ENCODE results near the gene ACVR1B.

ACVR1B gene

GRCh38 chr12:52005218-52005902, 53.9 kb downstream of the ACVR1B start:
- DNase-seq (ENCODE audit: low spot score): no peak
- in situ Hi-C loops (cut with MboI; ENCODE audit: low pct_unique_long_range_greater_than_20kb, low sequenced_read_pairs, unreplicated experiment): no loop called here
- TF ChIP-seq CTCF (IDR thresholded peaks at IDR 0.05; ENCODE audit: extremely low read depth, insufficient read depth, missing control alignments): no peak

DNA sequence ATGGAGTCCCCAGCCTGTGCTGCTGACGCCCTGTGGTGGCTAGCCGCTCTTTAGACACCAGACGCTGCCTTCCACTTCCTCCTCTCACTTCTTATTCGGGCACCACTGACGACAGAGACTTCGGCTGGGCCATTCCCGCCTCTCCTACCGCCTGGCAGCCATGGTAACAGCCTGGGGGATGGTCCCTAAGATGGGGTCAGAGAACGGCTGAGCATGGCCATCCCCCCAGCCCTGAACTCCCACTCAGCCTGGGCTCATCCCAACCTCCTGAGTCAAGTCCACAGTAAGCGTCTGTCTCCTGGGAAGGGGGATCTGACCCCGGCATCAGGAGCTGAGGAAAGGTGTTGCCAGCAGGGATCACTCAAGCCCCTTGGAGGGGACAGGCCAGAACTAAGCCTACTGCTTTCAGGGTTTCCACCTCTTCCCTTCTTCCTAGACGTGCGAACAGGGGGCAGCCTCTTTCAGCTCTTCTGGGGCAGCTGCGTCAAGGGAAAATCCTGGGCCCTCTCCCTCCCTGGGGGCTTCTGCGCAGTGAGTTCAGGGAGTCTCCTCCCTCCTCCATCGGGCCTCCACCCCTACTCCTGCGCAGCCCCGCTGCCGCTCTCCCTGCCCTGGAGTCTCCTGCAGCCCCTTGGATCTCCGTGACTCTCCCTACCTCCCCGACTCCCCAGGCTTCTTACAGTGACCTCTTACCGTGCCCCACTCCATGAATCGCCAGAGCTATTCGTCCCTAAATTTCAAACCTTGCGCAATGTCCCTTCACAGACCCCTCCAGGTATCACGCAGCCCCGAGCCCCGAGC, 54.6 kb downstream of the ACVR1B start:
- in situ Hi-C loops (cut with MboI; ENCODE audit: low pct_unique_long_range_greater_than_20kb, low sequenced_read_pairs, unreplicated experiment): no loop called here
- no peak for TF ChIP-seq CTCF (IDR thresholded peaks at IDR 0.05; ENCODE audit: extremely low read depth, insufficient read depth, missing control alignments)
- DNase-seq (ENCODE audit: low spot score): peak; percentile 86

- in situ Hi-C loops (cut with MboI; ENCODE audit: low pct_unique_long_range_greater_than_20kb, low sequenced_read_pairs, unreplicated experiment): no loop called here
- DNase-seq (ENCODE audit: low spot score): peak; percentile 87
- TF ChIP-seq CTCF (IDR thresholded peaks at IDR 0.05; ENCODE audit: extremely low read depth, insufficient read depth, missing control alignments): no peak
Measured at GRCh38 chr12:52006726-52007157, 55.2 kb downstream of the ACVR1B start, which contains the start of gene TAMALIN. Gene TAMALIN, plus strand, starts transcription at chr12:52006946. Its CDS starts 74 bp downstream, at chr12:52007020.

- no peak for TF ChIP-seq CTCF (IDR thresholded peaks at IDR 0.05; ENCODE audit: extremely low read depth, insufficient read depth, missing control alignments)
- in situ Hi-C loops (cut with MboI; ENCODE audit: low pct_unique_long_range_greater_than_20kb, low sequenced_read_pairs, unreplicated experiment): no loop called here
Measured at GRCh38 chr12:52007158-52007921, 55.8 kb downstream of the ACVR1B start.

DNA sequence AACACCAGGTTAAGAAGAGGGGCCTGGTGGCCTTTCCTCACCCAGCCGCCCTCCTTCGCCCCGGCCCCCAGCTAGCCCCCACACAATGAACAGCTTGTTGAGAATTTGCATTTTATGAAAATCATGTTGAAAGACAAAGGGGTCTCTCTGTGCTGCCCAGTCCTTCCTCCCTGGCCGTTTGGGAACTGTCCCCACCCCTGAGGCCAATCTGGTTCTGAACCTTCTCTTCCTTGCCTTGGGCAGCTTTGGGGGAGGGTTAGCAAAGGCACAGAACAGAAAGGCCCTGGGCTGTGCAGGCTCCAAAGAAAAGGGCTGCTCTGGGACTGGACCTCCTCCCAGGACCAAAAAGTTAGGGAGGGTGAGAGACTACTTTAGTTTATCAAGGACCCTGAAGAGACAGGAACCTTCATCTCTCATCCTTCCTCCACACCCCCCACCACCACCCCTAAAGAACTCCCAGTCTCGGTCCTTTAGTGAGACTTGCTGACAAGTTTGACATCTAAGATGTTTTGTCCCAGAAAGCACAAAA, 56.5 kb downstream of the ACVR1B start:
- no peak for TF ChIP-seq CTCF (IDR thresholded peaks at IDR 0.05; ENCODE audit: extremely low read depth, insufficient read depth, missing control alignments)
- in situ Hi-C loops (cut with MboI; ENCODE audit: low pct_unique_long_range_greater_than_20kb, low sequenced_read_pairs, unreplicated experiment): no loop called here
- DNase-seq (ENCODE audit: low spot score): no peak

More at GRCh38 chr12:52007158-52007921, 55.8 kb downstream of the ACVR1B start:
- DNase-seq (ENCODE audit: low spot score): peak; percentile 77

Data from GM13977 (cell line).